PFSK-1 (cell line): ENCODE measurements around the gene SASH1.

Experiments
- FOXP2 ChIP-seq: optimal IDR thresholded peaks from 2 replicates; pipeline ENCODE3; 2011; ENCODE audit warnings: borderline replicate concordance, control low read depth, inconsistent platforms; ENCODE audit not compliant: insufficient read depth; ENCODE audit errors: extremely low read length, extremely low read depth
- POLR2AphosphoS5 ChIP-seq: IDR thresholded peaks from 2 replicates; pipeline ENCODE4 v1.6.1; 2012; ENCODE audit warnings: low read depth, mild to moderate bottlenecking, control low read depth, low read length, moderate library complexity
- REST ChIP-seq, 2 experiments: IDR thresholded peaks; 2 replicates each; pipeline versions ENCODE4 v1.6.1 to v1.8.0; 2011 to 2012; ENCODE audit warnings: low read depth in 2 of 2, low read length in 2 of 2, control low read depth in 1 of 2, inconsistent platforms in 1 of 2, mild to moderate bottlenecking in 1 of 2, moderate library complexity in 1 of 2; ENCODE audit not compliant: insufficient read depth in 1 of 2
- SIN3A ChIP-seq: IDR thresholded peaks from 2 replicates; pipeline ENCODE4 v1.6.1; 2012; ENCODE audit warnings: mild to moderate bottlenecking, low read length, moderate library complexity, borderline replicate concordance; ENCODE audit not compliant: insufficient read depth
- TAF1 ChIP-seq: IDR thresholded peaks from 2 replicates; pipeline ENCODE4 v1.6.1; 2012; ENCODE audit warnings: low read length, control low read depth, borderline replicate concordance; ENCODE audit not compliant: insufficient read depth

GRCh38 chr6:148425443-148425842, 82.8 kb downstream of the SASH1 start:
- no peak for TF ChIP-seq POLR2AphosphoS5
- TF ChIP-seq FOXP2, result no peak
- no peak for TF ChIP-seq REST (IDR thresholded peaks at IDR 0.05; ENCODE audit: insufficient read depth in 1 of 2, low read depth in 2 of 2, low read length in 2 of 2)
- TF ChIP-seq TAF1, result no peak
- no peak for TF ChIP-seq SIN3A
